H4 (cell line): ENCODE measurements around the gene LRRC38. TPM values are rescaled to one million over a fixed set of nuclear protein-coding genes. Genes with fewer than 3 reads are reported as not detected.
A peak's percentile ranks its signal among the peaks of the same experiment; 100 is the strongest.
"Not testable (repeated sequence)": the region's sequence is repeated elsewhere in the genome, so short reads cannot be mapped to it uniquely, and the experiment has no call there.

Source experiments
- DNase-seq: peaks from one replicate; pipeline ENCODE4 v3.0.0-alpha.2; 2015; ENCODE audit warnings: low spot score
- total RNA-seq: library from RNA; depleted of rRNA; stranded (reverse); fragments of >200 nt; shearing (Covaris generic); gene quantifications from 2 replicates; pipeline ENCODE4 v1.2.3, GENCODE V29; 2014; rRNA removed

LRRC38 gene
- total RNA-seq, 1 experiment from 2014 or later: not detected

DNA sequence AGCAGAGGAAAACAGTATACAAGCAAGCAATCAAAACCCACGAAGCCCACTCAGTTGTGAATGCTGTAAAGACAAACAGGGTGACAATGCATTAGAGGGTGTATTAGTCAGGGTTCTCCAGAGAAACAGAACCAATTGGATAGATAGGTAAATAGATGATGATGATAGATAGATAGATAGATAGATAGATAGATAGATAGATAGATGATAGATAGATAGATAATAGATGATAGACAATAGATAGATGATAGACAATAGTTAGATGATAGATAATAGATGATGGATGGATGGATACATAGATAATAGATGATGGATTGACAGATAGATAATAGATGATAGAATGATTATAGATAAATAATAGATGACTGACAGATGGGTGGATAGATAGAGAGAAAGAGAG lies 48.3 kb downstream of the LRRC38 start:
- DNase-seq: no peak

DNA sequence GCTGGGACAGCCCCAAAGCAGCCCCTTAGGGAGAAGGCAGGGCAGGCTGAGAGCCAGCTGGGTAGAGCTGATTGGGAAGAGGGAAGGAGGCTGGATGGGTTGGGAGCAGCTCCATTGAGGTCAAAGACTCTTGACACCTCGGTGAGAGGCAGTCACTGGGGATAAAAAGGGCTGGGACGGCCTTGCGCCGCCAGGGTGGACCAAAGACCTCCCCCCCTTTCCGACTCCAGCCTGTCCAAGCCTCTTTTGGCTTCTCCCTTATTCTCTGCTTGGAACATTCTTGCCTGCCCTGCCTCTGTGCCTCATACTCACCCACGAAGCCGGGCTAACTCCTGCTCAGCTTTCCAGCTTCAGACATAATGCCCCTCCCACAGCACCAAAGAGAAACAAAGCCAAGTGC lies 51.1 kb downstream of the LRRC38 start:
- DNase-seq: no peak

DNA sequence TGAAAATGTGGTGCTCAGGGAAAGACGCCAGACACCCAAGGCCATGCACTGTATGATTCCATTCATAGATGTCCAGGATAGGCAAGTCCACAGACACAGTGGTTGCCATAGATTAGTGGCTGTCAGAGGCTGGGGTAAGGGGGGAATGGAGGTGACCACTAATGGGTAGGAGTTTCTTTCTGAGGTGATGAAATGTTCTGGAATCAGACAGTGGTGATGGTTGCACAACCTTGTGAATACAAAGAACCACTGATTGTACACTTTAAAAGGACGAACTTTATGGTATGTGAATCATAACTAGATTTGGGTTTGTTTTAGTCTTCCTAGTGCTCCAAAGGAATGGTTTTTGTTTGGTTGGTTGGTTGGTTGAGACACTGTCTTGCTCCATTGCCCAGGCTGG lies 51.8 kb downstream of the LRRC38 start:
- no peak for DNase-seq

DNA sequence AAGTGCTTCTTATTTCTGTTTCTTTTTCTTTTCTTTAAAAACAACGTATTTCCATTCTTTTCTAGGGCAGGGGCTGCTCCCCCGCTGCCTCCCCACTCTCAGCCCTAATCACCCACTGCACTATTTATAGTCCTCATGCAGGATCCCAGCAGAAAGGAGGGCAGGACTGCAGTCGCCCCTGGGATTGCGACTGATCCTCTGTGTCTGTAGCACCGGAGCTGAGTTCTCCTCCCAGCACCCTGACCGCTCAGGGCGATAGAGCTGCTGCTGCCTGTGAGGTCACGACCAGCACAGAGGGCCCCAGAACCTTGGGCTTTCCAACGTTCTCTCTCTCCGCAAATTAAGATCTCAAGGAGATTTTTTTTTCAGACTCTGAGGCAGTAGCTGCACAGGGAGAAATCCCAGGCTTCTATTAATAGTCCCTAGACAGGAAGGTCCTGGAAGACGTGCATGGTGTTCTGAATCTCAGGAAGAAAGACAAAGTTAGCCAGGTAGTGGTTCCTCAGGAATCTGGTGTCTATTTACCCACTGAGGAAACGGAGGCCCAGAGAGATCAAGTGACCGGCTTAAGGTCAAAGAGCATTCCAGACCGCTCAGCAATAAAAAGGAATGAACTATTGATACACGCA lies 56.8 kb downstream of the LRRC38 start:
- DNase-seq: no peak

DNA sequence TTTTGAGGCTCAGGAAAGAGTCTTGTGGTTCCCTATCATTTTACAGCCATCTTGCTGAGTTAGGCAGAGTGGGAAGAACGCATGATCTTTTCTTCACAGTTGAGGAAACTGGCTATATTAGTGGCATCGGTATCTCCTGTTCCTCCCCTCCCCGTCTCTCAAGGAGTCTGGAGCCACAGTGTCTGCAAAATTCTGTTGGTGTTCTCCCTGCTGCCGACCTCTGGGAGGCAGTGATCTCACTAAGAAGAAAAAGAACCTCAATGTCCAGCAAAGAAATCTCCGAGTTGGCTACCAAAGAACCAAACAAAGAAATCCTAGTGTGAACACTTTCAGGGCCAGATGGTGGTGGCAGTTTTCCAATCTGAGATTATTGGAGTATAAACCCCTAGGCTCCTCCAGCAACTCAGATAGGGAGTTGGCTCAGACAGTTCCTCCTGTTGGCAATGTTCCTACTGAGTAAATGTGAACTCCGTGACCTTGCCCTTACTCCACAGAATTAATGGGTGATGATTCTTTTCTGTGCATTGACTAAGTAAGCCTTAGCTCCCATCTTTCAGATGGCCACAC lies 62.3 kb downstream of the LRRC38 start:
- peak; percentile 15 for DNase-seq

DNA sequence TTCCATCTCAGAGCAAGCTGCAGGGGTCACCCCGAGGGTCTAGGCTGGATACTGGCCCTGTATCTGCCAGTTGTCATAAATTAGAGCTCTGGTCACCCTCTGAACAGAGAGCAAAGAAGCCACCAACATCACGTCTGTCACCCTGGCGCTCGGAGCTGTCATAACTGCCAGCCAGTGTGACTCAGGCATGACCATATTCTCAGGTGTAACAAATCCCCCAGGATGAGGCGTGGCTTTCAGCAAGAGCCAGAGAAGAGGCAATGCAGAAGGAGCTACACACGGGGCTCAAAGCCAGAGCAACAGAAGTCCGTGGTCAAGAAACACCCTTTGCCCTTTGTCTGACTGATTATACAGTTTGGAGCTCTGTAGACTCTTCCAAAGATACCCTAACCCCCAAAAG lies 63.6 kb downstream of the LRRC38 start:
- DNase-seq: no peak

DNA sequence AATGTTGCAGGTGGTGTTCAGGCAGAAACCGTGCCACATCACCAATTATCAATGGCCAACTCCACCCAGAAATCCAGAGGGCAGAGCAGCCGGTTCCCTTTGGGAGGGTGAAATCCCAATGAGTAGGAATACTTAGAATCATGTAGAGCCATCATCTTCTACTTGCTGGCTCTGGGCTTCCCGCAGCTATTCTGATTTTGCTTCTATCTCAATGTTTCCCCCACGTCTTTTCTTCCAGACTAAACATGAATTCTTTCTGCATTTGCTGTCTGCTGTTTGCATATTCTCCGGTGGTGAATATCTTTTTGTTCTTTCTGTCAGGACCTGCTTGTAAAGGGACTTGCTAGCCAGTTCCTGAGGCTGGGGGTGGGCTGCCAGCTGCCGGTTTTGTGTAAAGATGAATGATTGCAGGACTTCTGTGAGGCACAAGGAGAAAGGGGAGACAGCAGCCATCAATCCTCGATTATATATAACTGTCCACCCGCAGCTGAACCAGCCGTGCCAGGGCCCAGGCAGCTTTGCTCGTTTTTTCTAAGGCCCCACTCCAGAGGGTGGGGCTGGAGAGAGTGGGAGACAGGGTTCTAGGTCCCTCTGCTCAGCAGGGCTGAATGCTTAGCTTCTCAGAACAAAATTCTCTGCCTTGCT lies 70.3 kb downstream of the LRRC38 start:
- no peak for DNase-seq

DNA sequence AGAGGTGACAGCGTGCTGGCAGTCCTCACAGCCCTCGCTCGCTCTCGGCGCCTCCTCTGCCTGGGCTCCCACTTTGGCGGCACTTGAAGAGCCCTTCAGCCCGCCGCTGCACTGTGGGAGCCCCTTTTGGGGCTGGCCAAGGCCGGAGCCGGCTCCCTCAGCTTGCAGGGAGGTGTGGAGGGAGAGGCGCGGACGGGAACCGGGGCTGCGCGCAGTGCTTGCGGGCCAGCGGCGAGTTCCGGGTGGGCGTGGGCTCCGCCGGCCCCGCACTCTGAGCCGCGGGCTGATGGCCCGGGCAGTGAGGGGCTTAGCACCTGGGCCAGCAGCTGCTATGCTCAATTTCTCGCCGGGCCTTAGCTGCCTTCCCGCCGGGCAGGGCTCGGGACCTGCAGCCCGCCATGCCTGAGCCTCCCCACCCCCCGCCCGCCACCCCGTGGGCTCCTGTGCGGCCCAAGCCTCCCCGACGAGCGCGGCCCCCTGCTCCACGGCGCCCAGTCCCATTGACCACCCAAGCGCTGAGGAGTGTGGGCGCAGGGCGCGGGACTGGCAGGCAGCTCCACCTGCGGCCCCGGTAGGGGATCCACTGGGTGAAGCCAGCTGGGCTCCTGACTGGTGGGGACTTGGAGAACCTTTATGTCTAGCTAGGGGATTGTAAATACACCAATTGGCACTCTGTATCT lies 74.6 kb downstream of the LRRC38 start:
- not testable (repeated sequence) for DNase-seq

DNA sequence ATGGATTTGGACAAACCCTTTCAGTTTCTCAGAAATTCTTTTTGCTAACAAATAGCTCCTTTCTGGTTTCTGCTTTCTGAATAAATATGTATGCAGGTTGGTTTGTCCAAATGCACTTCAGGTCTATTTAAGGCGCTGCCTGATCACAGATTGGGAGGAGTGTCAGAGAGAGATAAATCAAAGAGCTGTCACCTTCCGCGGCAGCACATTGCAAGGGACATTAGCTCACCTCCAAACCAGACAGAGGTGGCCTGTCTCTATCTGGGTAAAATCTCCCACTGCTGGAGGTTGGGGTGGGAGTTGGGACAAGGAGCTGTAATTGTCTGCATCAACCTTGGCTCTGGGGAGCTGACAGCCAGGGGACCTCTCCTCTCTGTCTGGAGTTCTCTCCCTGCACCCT lies 78.3 kb downstream of the LRRC38 start:
- no peak for DNase-seq

DNA sequence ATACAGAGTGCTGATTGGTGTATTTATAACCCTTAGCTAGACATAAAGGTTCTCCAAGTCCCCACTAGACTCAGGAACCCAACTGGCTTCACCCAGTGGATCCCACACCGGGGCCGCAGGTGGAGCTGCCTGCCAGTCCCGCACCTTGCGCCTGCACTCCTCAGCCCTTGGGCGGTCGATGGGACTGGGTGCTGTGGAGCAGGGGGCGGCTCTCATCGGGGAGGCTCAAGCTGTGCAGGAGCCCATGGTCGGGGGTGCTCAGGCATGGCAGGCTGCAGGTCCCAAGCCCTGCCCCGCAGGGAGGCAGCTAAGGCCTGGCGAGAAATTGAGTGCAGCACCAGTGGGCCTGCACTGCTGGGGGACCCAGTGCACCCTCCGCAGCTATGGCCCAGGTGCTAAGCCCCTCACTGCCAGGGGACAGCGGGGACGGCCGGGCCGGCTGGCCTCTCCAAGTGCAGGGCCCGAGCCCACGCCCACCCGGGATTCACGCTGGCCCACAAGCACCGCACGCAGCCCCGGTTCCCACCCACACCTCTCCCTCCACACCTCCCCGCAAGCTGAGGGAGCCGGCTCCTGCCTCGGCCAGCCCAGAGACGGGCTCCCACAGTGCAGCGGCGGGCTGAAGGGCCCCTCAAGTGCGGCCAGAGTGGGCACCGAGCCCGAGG lies 80.0 kb downstream of the LRRC38 start:
- not testable (repeated sequence) for DNase-seq

DNA sequence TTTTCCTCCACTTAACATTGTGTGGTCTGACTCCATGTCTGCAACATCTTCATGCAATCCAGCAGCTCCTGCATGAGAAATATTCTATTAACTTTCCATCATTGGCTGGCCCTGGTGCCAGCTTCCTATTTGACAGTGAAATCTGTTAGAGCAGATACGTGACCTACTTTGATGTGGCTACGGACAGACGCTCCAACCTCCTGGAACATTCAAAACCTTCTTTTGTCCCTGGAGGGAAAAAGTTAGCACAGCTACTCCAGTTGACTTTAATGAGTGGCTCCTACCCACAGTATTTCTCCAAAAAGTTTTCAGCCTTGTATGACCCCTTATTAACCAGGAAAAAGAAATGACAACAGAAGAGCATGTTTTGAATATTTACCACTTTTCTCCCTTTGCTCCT lies 81.6 kb downstream of the LRRC38 start:
- no peak for DNase-seq

DNA sequence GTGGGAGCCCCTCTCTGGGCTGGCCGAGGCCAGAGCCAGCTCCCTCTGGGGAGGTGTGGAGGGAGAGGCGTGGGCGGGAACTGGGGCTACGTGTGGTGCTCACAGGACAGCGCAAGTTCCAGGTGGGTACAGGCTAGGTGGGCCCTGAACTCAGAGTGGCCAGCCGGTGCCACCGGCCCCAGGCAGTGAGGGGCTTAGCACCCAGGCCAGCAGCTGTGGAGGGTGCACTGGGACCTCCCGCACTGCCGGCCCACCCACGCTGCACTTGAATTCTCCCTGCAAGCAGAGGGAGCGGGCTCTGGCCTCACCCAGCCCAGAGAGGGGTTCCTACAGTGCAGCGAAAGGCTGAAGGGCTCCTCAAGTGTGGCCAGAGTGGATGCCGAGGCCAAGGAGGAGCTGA lies 83.3 kb downstream of the LRRC38 start:
- DNase-seq: no peak

Other genes with a start within 250 kb of the LRRC38 start
- gene PRAMEF8, start 228.9 kb downstream of the LRRC38 start, total RNA-seq: not detected in 2 replicates
- gene PRAMEF33, start 210.5 kb downstream of the LRRC38 start, total RNA-seq: not detected in 2 replicates
- not detected in 2 replicates for gene PRAMEF15, start 198.4 kb downstream of the LRRC38 start, total RNA-seq
- not detected in 2 replicates for gene PRAMEF14, start 166.9 kb downstream of the LRRC38 start, total RNA-seq
- not detected in 2 replicates for gene PRAMEF19, start 142.1 kb downstream of the LRRC38 start, total RNA-seq
- not detected in 2 replicates for gene PRAMEF17, start 124.4 kb downstream of the LRRC38 start, total RNA-seq
- not detected in 2 replicates for gene PRAMEF20, start 103.6 kb downstream of the LRRC38 start, total RNA-seq
- 2.6 and 3.6 TPM in 2 replicates for gene PDPN, start 69.8 kb upstream of the LRRC38 start, total RNA-seq
- gene PRDM2, start 186.2 kb upstream of the LRRC38 start, total RNA-seq: 3.4 and 5.1 TPM in 2 replicates